ENCODE measurements around the gene GDF10. TPM values are rescaled to one million over a fixed set of nuclear protein-coding genes. Genes with fewer than 3 reads are reported as not detected.

The GDF10 gene
- total and polyA plus RNA-seq, 9 of the 15 experiments (the other 6 are each of a cell fraction or from before 2014, with no cell fraction given): 0.03 to 0.20 (median 0.11) TPM; not detected in 6

- 0% methylated on average over 1 of the region's 1 CpG for WGBS (ENCODE audit: insufficient coverage, low coverage, missing lambda C conversion rate)
- ATAC-seq: no peak
- Histone ChIP-seq H3K9ac (ENCODE audit: insufficient read depth in 1 of 2, low read depth in 2 of 2, low read length in 2 of 2) (no peak overlapping the region), H4K20me1 (replicated peaks; ENCODE audit: control insufficient read depth, insufficient read depth, low read length) (0 out of 2 replicates have a peak, but pooled peaks cover 2% of the 10 kb centered on the region), H3K4me2 (ENCODE audit: insufficient read depth, low read length) (no peak overlapping the region), H3K36me3 (ENCODE audit: control insufficient read depth, insufficient read depth, low read length) (no peaks in the 10 kb centered on the region), H3K9me1 (ENCODE audit: control insufficient read depth, insufficient read depth, low read length) (no peaks in the 10 kb centered on the region), H3K9me3 (replicated peaks; ENCODE audit: control insufficient read depth, insufficient read depth, low read depth, low read length) (no peaks in the 10 kb centered on the region), H3K27ac (ENCODE audit: extremely low read depth, low read depth, low read length) (no peak overlapping the region), H2AFZ (ENCODE audit: low read depth, low read length) (no peak overlapping the region), H3K79me2 (ENCODE audit: control insufficient read depth, insufficient read depth, low read length) (no peaks in the 10 kb centered on the region), H3K4me3 (no peak overlapping the region), H3K27me3 (ENCODE audit: control insufficient read depth in 2 of 2, insufficient read depth in 2 of 2, low read length in 2 of 2) (peaks cover 42 to 73% of the 10 kb centered on the region in 2 experiments), H3K4me1 (replicated peaks in 1 of 2; ENCODE audit: control insufficient read depth in 2 of 2, insufficient read depth in 2 of 2, low read length in 2 of 2) (peaks cover 0 to 7% of the 10 kb centered on the region in 2 experiments; a peak in 1 of 5 replicates)
- no peak for FAIRE-seq
- TF ChIP-seq CLOCK (CRISPR knock-in tag; IDR thresholded peaks at IDR 0.05; ENCODE audit: borderline replicate concordance) (no peak), ZFP36 (IDR thresholded peaks at IDR 0.05; ENCODE audit: low read depth, low read length, partially characterized antibody) (peak; percentile 52), ZNF449 (CRISPR knock-in tag; IDR thresholded peaks at IDR 0.05) (no peak), MED1 (CRISPR knock-in tag; IDR thresholded peaks at IDR 0.05; ENCODE audit: borderline replicate concordance) (no peak), ZNF354B (CRISPR knock-in tag; IDR thresholded peaks at IDR 0.05) (no peak), RBM25 (IDR thresholded peaks at IDR 0.05; ENCODE audit: low read depth, low read length, severe bottlenecking) (peak; percentile 56), RERE (CRISPR knock-in tag; IDR thresholded peaks at IDR 0.05; ENCODE audit: borderline replicate concordance) (no peak), NCOR1 (IDR thresholded peaks at IDR 0.05) (no peak), MLLT1 (IDR thresholded peaks at IDR 0.05) (no peak), ZNF830 (CRISPR knock-in tag; IDR thresholded peaks at IDR 0.05) (no peak), BCOR (IDR thresholded peaks at IDR 0.05) (peak; percentile 44; the same call in 1 of the 2 replicates)
- intact Hi-C loops (cut with micrococcal nuclease): no loop called here
- in situ Hi-C loops (cut with MboI): no loop called here
- no TSS peak for BruUV-seq (replicated peaks)
- DNase-seq (ENCODE audit: extremely low read depth in 1 of 4, low spot score in 3 of 4): no peak
- CTCF ChIA-PET (ENCODE audit: low intra/inter-chr PET ratio): no interaction called here
- POLR2A ChIA-PET: interaction anchor here (0.8 to 1.2 kb wide), 2 partner anchors 9 to 30 kb away, joined by 3 read pairs; no protein-coding TSS in a partner anchor
Observed at GRCh38 chr10:47296941-47297340, 3.1 kb upstream of the GDF10 start.

Measured in K562 (cell line).